Effector memory CD8-positive, alpha-beta T cell (primary cell): Measurements from ENCODE around the gene DQX1.

Experiments
- ATAC-seq: fragments of 150-1000 bp; cut with Tn5 transposase; replicated peaks from 2 replicates; pipeline ENCODE4 v1.10.0; 2021; ENCODE audit warnings: mild to moderate bottlenecking, moderate library complexity
- DNase-seq, 3 experiments: peaks; one replicate each; pipeline ENCODE4 v3.0.0; 2021
- H3K27ac Mint-ChIP-seq, 2 donors: one replicate each; pipeline ENCODE4 v1.8.0; 2022; ENCODE audit warnings: mild to moderate bottlenecking in 2 of 2, mixed read lengths in 2 of 2, moderate library complexity in 2 of 2
- H3K27me3 Mint-ChIP-seq, 2 donors: one replicate each; pipeline ENCODE4 v1.8.0; 2022; ENCODE audit warnings: mixed read lengths in 2 of 2
- H3K36me3 Mint-ChIP-seq: one replicate; pipeline ENCODE4 v1.8.0; 2022; ENCODE audit warnings: mild to moderate bottlenecking, moderate library complexity, mixed read lengths; ENCODE audit not compliant: insufficient read depth
- H3K4me1 Mint-ChIP-seq, 2 donors: one replicate each; pipeline ENCODE4 v1.8.0; 2022; ENCODE audit warnings: low read depth in 2 of 2, mixed read lengths in 2 of 2
- H3K4me3 Mint-ChIP-seq, 2 donors: one replicate each; pipeline ENCODE4 v1.8.0; 2022; ENCODE audit warnings: mild to moderate bottlenecking in 2 of 2, mixed read lengths in 2 of 2, moderate library complexity in 2 of 2
- H3K9me3 Mint-ChIP-seq, 2 donors: one replicate each; pipeline ENCODE4 v1.8.0; 2022; ENCODE audit warnings: mixed read lengths in 2 of 2

Gene DQX1

GRCh38 chr2:74560591-74560990 lies 34.6 kb upstream of the DQX1 start:
- ATAC-seq = no peak
- no peak overlapping the region for H3K27ac Mint-ChIP-seq
- H3K27me3 Mint-ChIP-seq = peaks cover 22 to 49% of the 10 kb centered on the region in 2 donors
- H3K36me3 Mint-ChIP-seq = peaks cover under 1% of the 10 kb centered on the region
- peaks cover 6 to 8% of the 10 kb centered on the region in 2 donors for H3K4me1 Mint-ChIP-seq
- no peak overlapping the region for H3K4me3 Mint-ChIP-seq
- H3K9me3 Mint-ChIP-seq = no peaks in the 10 kb centered on the region
- no peak for DNase-seq

- peaks cover 12 to 13% of the 10 kb centered on the region in 2 donors for H3K4me1 Mint-ChIP-seq
- H3K36me3 Mint-ChIP-seq = peaks cover 5% of the 10 kb centered on the region
- H3K27me3 Mint-ChIP-seq = peaks cover 20 to 46% of the 10 kb centered on the region in 2 donors
- ATAC-seq = no peak
- no peak for DNase-seq
- no peak overlapping the region for H3K4me3 Mint-ChIP-seq
- H3K9me3 Mint-ChIP-seq = no peaks in the 10 kb centered on the region
- H3K27ac Mint-ChIP-seq = peak overlapping the region in 1 of 2 donors; percentile 23
These were observed 33.9 kb upstream of the DQX1 start for GRCh38 chr2:74559912-74560311.

GRCh38 chr2:74558284-74559230 lies 32.5 kb upstream of the DQX1 start:
- Mint-ChIP-seq H3K36me3 (peaks cover 17% of the 10 kb centered on the region), H3K4me1 (peaks cover 14 to 16% of the 10 kb centered on the region in 2 donors), H3K27ac (no peak overlapping the region), H3K9me3 (no peaks in the 10 kb centered on the region), H3K27me3 (peaks cover 13 to 37% of the 10 kb centered on the region in 2 donors), H3K4me3 (no peak overlapping the region)
- ATAC-seq (no peak), DNase-seq (no peak)

- DNase-seq (no peak), ATAC-seq (no peak)
- Mint-ChIP-seq H3K27me3 (peaks cover 3 to 22% of the 10 kb centered on the region in 2 donors), H3K9me3 (no peaks in the 10 kb centered on the region), H3K4me3 (no peak overlapping the region), H3K4me1 (peaks cover 15 to 23% of the 10 kb centered on the region in 2 donors), H3K27ac (peak overlapping the region in 1 of 2 donors; percentile 69), H3K36me3 (peaks cover 20% of the 10 kb centered on the region)
These were observed 30.9 kb upstream of the DQX1 start for GRCh38 chr2:74556831-74557370.

GRCh38 chr2:74556159-74556558 lies 30.1 kb upstream of the DQX1 start:
- Mint-ChIP-seq H3K9me3 (no peaks in the 10 kb centered on the region), H3K27me3 (peaks cover 6 to 22% of the 10 kb centered on the region in 2 donors), H3K27ac (no peak overlapping the region), H3K4me3 (peak overlapping the region; percentile 84 to 88), H3K4me1 (peaks cover 15 to 23% of the 10 kb centered on the region in 2 donors), H3K36me3 (peaks cover 20% of the 10 kb centered on the region)
- no peak for ATAC-seq
- DNase-seq = no peak

GRCh38 chr2:74555610-74556103 lies 29.6 kb upstream of the DQX1 start:
- H3K9me3 Mint-ChIP-seq = no peaks in the 10 kb centered on the region
- ATAC-seq = no peak
- peak overlapping the region; percentile 83 to 92 for H3K27ac Mint-ChIP-seq
- peak overlapping the region; percentile 84 to 88 for H3K4me3 Mint-ChIP-seq
- H3K36me3 Mint-ChIP-seq = peaks cover 20% of the 10 kb centered on the region
- DNase-seq = no peak
- H3K27me3 Mint-ChIP-seq = peaks cover 11 to 22% of the 10 kb centered on the region in 2 donors
- H3K4me1 Mint-ChIP-seq = peaks cover 13 to 23% of the 10 kb centered on the region in 2 donors

GRCh38 chr2:74554820-74555531 lies 28.9 kb upstream of the DQX1 start:
- peaks cover 8 to 16% of the 10 kb centered on the region in 2 donors for H3K4me1 Mint-ChIP-seq
- H3K27me3 Mint-ChIP-seq = peaks cover 18 to 22% of the 10 kb centered on the region in 2 donors
- H3K36me3 Mint-ChIP-seq = peaks cover 20% of the 10 kb centered on the region
- ATAC-seq = peak; percentile 53
- H3K4me3 Mint-ChIP-seq = peak overlapping the region; percentile 84 to 88
- H3K9me3 Mint-ChIP-seq = no peaks in the 10 kb centered on the region
- H3K27ac Mint-ChIP-seq = peak overlapping the region; percentile 83 to 92
- DNase-seq = peak; percentile 20 to 44 (median 25)

- peak; percentile 81 for ATAC-seq
- H3K36me3 Mint-ChIP-seq = peaks cover 20% of the 10 kb centered on the region
- H3K4me3 Mint-ChIP-seq = peak within 1 kb of the TSS; percentile 84 to 88
- peak within 1 kb of the TSS; percentile 83 to 92 for H3K27ac Mint-ChIP-seq
- H3K9me3 Mint-ChIP-seq = no peaks in the 10 kb centered on the region
- DNase-seq = peak; percentile 68 to 81 (median 76)
- peaks cover 12 to 15% of the 10 kb centered on the region in 2 donors for H3K4me1 Mint-ChIP-seq
- H3K27me3 Mint-ChIP-seq = peaks cover 26 to 29% of the 10 kb centered on the region in 2 donors
These were observed 28.1 kb upstream of the DQX1 start, which contains the start of the genes DOK1 and LOXL3 for GRCh38 chr2:74553892-74554819. TSS of gene DOK1 (plus strand) at chr2:74554720. CDS start at chr2:74554755, 35 bp downstream. TSS of gene LOXL3 (minus strand) at chr2:74553942. CDS start at chr2:74552634, 1,308 bp downstream.

- H3K9me3 Mint-ChIP-seq = no peaks in the 10 kb centered on the region
- H3K27me3 Mint-ChIP-seq = peaks cover 30 to 34% of the 10 kb centered on the region in 2 donors
- ATAC-seq = no peak
- H3K27ac Mint-ChIP-seq = peak overlapping the region; percentile 83 to 92
- no peak for DNase-seq
- H3K36me3 Mint-ChIP-seq = peaks cover 20% of the 10 kb centered on the region
- peak overlapping the region; percentile 54 to 81 for H3K4me3 Mint-ChIP-seq
- peaks cover 15 to 16% of the 10 kb centered on the region in 2 donors for H3K4me1 Mint-ChIP-seq
These were observed 27.1 kb upstream of the DQX1 start for GRCh38 chr2:74552914-74553811.

GRCh38 chr2:74551942-74552913 lies 26.2 kb upstream of the DQX1 start:
- peaks cover 15 to 17% of the 10 kb centered on the region in 2 donors for H3K4me1 Mint-ChIP-seq
- H3K27ac Mint-ChIP-seq = peak overlapping the region in 1 of 2 donors; percentile 28
- ATAC-seq = no peak
- H3K9me3 Mint-ChIP-seq = no peaks in the 10 kb centered on the region
- peak overlapping the region; percentile 2 to 43 for H3K4me3 Mint-ChIP-seq
- DNase-seq = no peak
- peaks cover 20% of the 10 kb centered on the region for H3K36me3 Mint-ChIP-seq
- H3K27me3 Mint-ChIP-seq = peaks cover 33 to 42% of the 10 kb centered on the region in 2 donors
